Ishikawa (cell line): ENCODE results near the gene C12orf43.

Experiments used
- EGR1 ChIP-seq: IDR thresholded peaks from 2 replicates; pipeline ENCODE4 v1.6.1; 2012
- EP300 ChIP-seq: IDR thresholded peaks from 2 replicates; pipeline ENCODE4 v1.6.1; 2012; ENCODE audit warnings: borderline replicate concordance
- RAD21 ChIP-seq: IDR thresholded peaks from 2 replicates; pipeline ENCODE4 v1.6.1; 2012; ENCODE audit warnings: low read depth
- TF ChIP-seq, protein P1 (sequence below): IDR thresholded peaks from 2 replicates; pipeline ENCODE4 v1.6.1; 2012

- TF ChIP-seq EGR1: no peak
- TF ChIP-seq EP300: no peak
- TF ChIP-seq, protein P1, sequence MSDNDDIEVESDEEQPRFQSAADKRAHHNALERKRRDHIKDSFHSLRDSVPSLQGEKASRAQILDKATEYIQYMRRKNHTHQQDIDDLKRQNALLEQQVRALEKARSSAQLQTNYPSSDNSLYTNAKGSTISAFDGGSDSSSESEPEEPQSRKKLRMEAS: no peak
- no peak for TF ChIP-seq RAD21
Measured at GRCh38 chr12:120988658-120989057, 27.6 kb downstream of the C12orf43 start.
